Body of pancreas (tissue), 4 donors: Measurements from ENCODE around the gene HSFX2. TPM values are rescaled to one million over a fixed set of nuclear protein-coding genes. Genes with fewer than 3 reads are reported as not detected.
"Not testable (repeated sequence)": the region's sequence is repeated elsewhere in the genome, so short reads cannot be mapped to it uniquely, and the experiment has no call there.

Experiments
- ATAC-seq: fragments of 150-250 bp; one replicate; pipeline ENCODE4 v1.9.1; 2016
- DNase-seq, 4 donors: peaks; one replicate each; pipeline ENCODE4 v3.0.0-alpha.2; 2019
- H3K27ac ChIP-seq, 4 donors: fragments of 200-600 bp; sonication (generic); 1 replicate in 3 of 4; 2 replicates in 1 of 4; pipeline versions ENCODE4 v1.5.1 to v1.6.1; 2016 to 2019; ENCODE audit warnings: mild to moderate bottlenecking in 1 of 4, mixed read lengths in 1 of 4, moderate library complexity in 1 of 4
- H3K27me3 ChIP-seq, 2 donors: fragments of 200-600 bp; sonication (generic); one replicate each; pipeline ENCODE4 v1.6.0; 2016; ENCODE audit warnings: mild to moderate bottlenecking in 1 of 2
- H3K36me3 ChIP-seq, 2 donors: fragments of 200-600 bp; sonication (generic); replicated peaks in 1 of 2; 2 replicates each; pipeline ENCODE4 v1.5.1; 2016; ENCODE audit warnings: low read depth in 2 of 2; ENCODE audit not compliant: insufficient read depth in 1 of 2
- H3K4me1 ChIP-seq: fragments of 200-600 bp; sonication (generic); one replicate; pipeline ENCODE4 v1.6.0; 2016
- H3K4me3 ChIP-seq, 2 donors: fragments of 200-600 bp; sonication (generic); 1 replicate in 1 of 2; 2 replicates in 1 of 2; pipeline ENCODE4 v1.5.1; 2016 to 2019
- H3K9me3 ChIP-seq, 3 donors: fragments of 200-600 bp; sonication (generic); 1 replicate in 2 of 3; 2 replicates in 1 of 3; pipeline ENCODE4 v1.5.1; 2016
- CTCF ChIP-seq, 7 experiments: fragments of 450-650 bp in 4 of 7; fragments of 200-600 bp in 3 of 7; sonication (generic) in 3 of 7; IDR thresholded peaks; one replicate each; pipeline ENCODE4 v1.5.1; 2016 to 2019; ENCODE audit warnings: antibody characterized with exemption in 7 of 7
- POLR2A ChIP-seq, 3 donors: fragments of 450-650 bp; IDR thresholded peaks; one replicate each; pipeline ENCODE4 v1.6.1; 2016; ENCODE audit warnings: antibody characterized with exemption in 3 of 3, mild to moderate bottlenecking in 2 of 3
- WGBS, 2 donors: methylation state at CpG; one replicate each; pipeline ENCODE4 v1.1.5; 2017; 5-methylcytosine and 5-hydroxymethylcytosine counted together
- intact Hi-C: fragments of 100-400 bp; cut with DNase I; formaldehyde crosslinking; loops from one replicate; pipeline ENCODE4 v1.15.1; 2023
- total RNA-seq, 2 donors: library from RNA; depleted of rRNA; stranded (reverse); fragments of >200 nt; gene quantifications; one replicate each; pipeline ENCODE4 v1.1.0, GENCODE V29; 2016

Gene HSFX2
- total RNA-seq, 2 donors from 2014 or later = not detected

GRCh38 chrX:149567621-149568417 lies 27.3 kb downstream of the HSFX2 start:
- no peaks in the 10 kb centered on the region for H3K27me3 ChIP-seq
- ATAC-seq (no peak), DNase-seq (no peak)
- TF ChIP-seq CTCF (IDR thresholded peaks at IDR 0.05) (no peak), POLR2A (IDR thresholded peaks at IDR 0.05) (no peak)
- no peaks in the 10 kb centered on the region for H3K4me1 ChIP-seq
- no peak overlapping the region for H3K27ac ChIP-seq
- no peak overlapping the region for H3K4me3 ChIP-seq
- 44 to 68% methylated on average over 1 to 7 of the region's 7 CpGs for WGBS, 2 donors
- intact Hi-C loops = no loop called here
- no peaks in the 10 kb centered on the region for H3K9me3 ChIP-seq
- no peaks in the 10 kb centered on the region for H3K36me3 ChIP-seq

GRCh38 chrX:149563359-149563758 lies 31.8 kb downstream of the HSFX2 start:
- Histone ChIP-seq H3K27ac (no peak overlapping the region), H3K27me3 (no peaks in the 10 kb centered on the region), H3K9me3 (no peaks in the 10 kb centered on the region), H3K4me3 (no peak overlapping the region), H3K36me3 (no peaks in the 10 kb centered on the region), H3K4me1 (no peaks in the 10 kb centered on the region)
- 83 to 97% methylated on average over 3 to 4 of the region's 4 CpGs for WGBS, 2 donors
- DNase-seq = no peak
- intact Hi-C loops = no loop called here
- no peak for ATAC-seq
- TF ChIP-seq CTCF (IDR thresholded peaks at IDR 0.05) (no peak), POLR2A (IDR thresholded peaks at IDR 0.05) (no peak)

GRCh38 chrX:149555251-149555650 lies 39.9 kb downstream of the HSFX2 start:
- DNase-seq, H3K4me3 ChIP-seq, H3K4me1 ChIP-seq, intact Hi-C loops, H3K36me3 ChIP-seq, ATAC-seq, H3K27ac ChIP-seq, H3K27me3 ChIP-seq, H3K9me3 ChIP-seq: not testable (repeated sequence)
- no CpG with 5 or more reads among the region's 4 CpGs for WGBS, 2 donors

GRCh38 chrX:149551939-149552248 lies 43.2 kb downstream of the HSFX2 start:
- H3K36me3 ChIP-seq, intact Hi-C loops, H3K4me3 ChIP-seq, H3K27me3 ChIP-seq, ATAC-seq, DNase-seq, H3K4me1 ChIP-seq, H3K27ac ChIP-seq, H3K9me3 ChIP-seq: not testable (repeated sequence)
- no CpG with 5 or more reads among the region's 6 CpGs for WGBS, 2 donors

- ATAC-seq, H3K27me3 ChIP-seq, H3K4me1 ChIP-seq, H3K9me3 ChIP-seq, H3K36me3 ChIP-seq, H3K27ac ChIP-seq, H3K4me3 ChIP-seq, DNase-seq, intact Hi-C loops: not testable (repeated sequence)
- WGBS, 2 donors = no CpG with 5 or more reads among the region's 4 CpGs
These were observed 43.7 kb downstream of the HSFX2 start for GRCh38 chrX:149551245-149551938.

- H3K27ac ChIP-seq, H3K9me3 ChIP-seq, H3K36me3 ChIP-seq, DNase-seq, H3K4me1 ChIP-seq, H3K4me3 ChIP-seq, intact Hi-C loops, ATAC-seq, H3K27me3 ChIP-seq: not testable (repeated sequence)
- 60% methylated on average over 1 of the region's 1 CpG; no CpG with 5 or more reads in 1 of the 2 donors for WGBS, 2 donors
These were observed 44.7 kb downstream of the HSFX2 start for GRCh38 chrX:149550454-149550853.

- ATAC-seq, H3K27ac ChIP-seq, H3K4me3 ChIP-seq, H3K36me3 ChIP-seq, H3K27me3 ChIP-seq, intact Hi-C loops, H3K9me3 ChIP-seq, DNase-seq, H3K4me1 ChIP-seq: not testable (repeated sequence)
- no CpG with 5 or more reads among the region's 6 CpGs for WGBS, 2 donors
These were observed 45.4 kb downstream of the HSFX2 start, which contains the start of gene HSFX3 for GRCh38 chrX:149549701-149550100. HSFX3 (minus strand) TSS chrX:149549924; CDS start chrX:149549852, 72 bp downstream.

GRCh38 chrX:149547782-149548181 lies 47.3 kb downstream of the HSFX2 start:
- H3K36me3 ChIP-seq, H3K4me3 ChIP-seq, H3K9me3 ChIP-seq, intact Hi-C loops, DNase-seq, H3K27me3 ChIP-seq, H3K4me1 ChIP-seq, ATAC-seq, H3K27ac ChIP-seq: not testable (repeated sequence)
- WGBS, 2 donors = no CpG with 5 or more reads among the region's 3 CpGs

GRCh38 chrX:149546962-149547361 lies 48.2 kb downstream of the HSFX2 start:
- H3K4me1 ChIP-seq, H3K36me3 ChIP-seq, H3K9me3 ChIP-seq, H3K27me3 ChIP-seq, H3K27ac ChIP-seq, ATAC-seq, DNase-seq, H3K4me3 ChIP-seq, intact Hi-C loops: not testable (repeated sequence)
- 83% methylated on average over 1 of the region's 1 CpG; no CpG with 5 or more reads in 1 of the 2 donors for WGBS, 2 donors
